ENCODE results near the gene BTNL8.

The BTNL8 gene

GRCh38 chr5:180982008-180982741, 83.2 kb downstream of the BTNL8 start:
- H3K4me2 ChIP-seq (ENCODE audit: low read length): no peak overlapping the region
- TF ChIP-seq EZH2 (IDR thresholded peaks at IDR 0.05; ENCODE audit: borderline replicate concordance, low read length) (no peak), CTCF (IDR thresholded peaks at IDR 0.05; ENCODE audit: low read length) (no peak)
- no peaks in the 10 kb centered on the region for H3K36me3 ChIP-seq (ENCODE audit: insufficient read depth, low read length)
- H3F3A ChIP-seq (ENCODE audit: insufficient read depth, low read length): no peaks in the 10 kb centered on the region
- peaks cover 9% of the 10 kb centered on the region for H3K4me1 ChIP-seq (ENCODE audit: insufficient read depth, low read length, severe bottlenecking)
- H3K27me3 ChIP-seq (ENCODE audit: insufficient read depth, low read length): no peaks in the 10 kb centered on the region
- no peak overlapping the region for H3K4me3 ChIP-seq (ENCODE audit: low read depth, low read length, poor library complexity, severe bottlenecking)
- no peak overlapping the region for H3K9ac ChIP-seq (ENCODE audit: low read length)
- no peaks in the 10 kb centered on the region for H3K79me2 ChIP-seq (ENCODE audit: insufficient read depth, low read length)
- H4K20me1 ChIP-seq (ENCODE audit: insufficient read depth, low read length): no peaks in the 10 kb centered on the region
- H3K9me2 ChIP-seq (ENCODE audit: low read depth, low read length): no peaks in the 10 kb centered on the region
- H3K9me3 ChIP-seq (ENCODE audit: low read length): no peaks in the 10 kb centered on the region
- H3K27ac ChIP-seq (ENCODE audit: low read depth, low read length, poor library complexity, severe bottlenecking): no peak overlapping the region
- H2AFZ ChIP-seq (ENCODE audit: low read length): no peak overlapping the region

DNA sequence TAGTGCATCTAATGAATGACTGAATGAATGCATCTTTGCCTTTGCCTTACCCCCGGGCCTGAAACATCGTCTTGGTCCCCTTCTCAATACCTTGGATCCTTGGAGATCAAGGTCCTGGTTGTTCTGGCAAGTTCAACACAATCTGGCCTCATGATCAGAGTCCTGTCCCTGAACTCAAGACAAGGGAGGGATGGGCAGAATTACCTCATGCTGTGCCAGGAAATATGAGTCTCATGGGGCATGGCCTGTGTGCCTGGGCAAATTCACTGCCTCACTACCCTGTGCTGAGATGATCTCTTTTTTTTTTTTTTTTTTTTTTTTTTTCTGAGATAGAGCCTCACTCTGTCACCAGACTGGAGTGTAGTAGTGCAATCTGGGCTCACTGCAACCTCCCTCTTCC, 89.1 kb downstream of the BTNL8 start:
- Histone ChIP-seq H3K4me1 (ENCODE audit: insufficient read depth, low read length, severe bottlenecking) (peaks cover 33% of the 10 kb centered on the region), H3K27me3 (ENCODE audit: insufficient read depth, low read length) (no peaks in the 10 kb centered on the region), H3K9me2 (ENCODE audit: low read depth, low read length) (no peaks in the 10 kb centered on the region), H4K20me1 (ENCODE audit: insufficient read depth, low read length) (no peaks in the 10 kb centered on the region), H3F3A (ENCODE audit: insufficient read depth, low read length) (no peaks in the 10 kb centered on the region), H3K4me3 (ENCODE audit: low read depth, low read length, poor library complexity, severe bottlenecking) (no peak overlapping the region), H3K9me3 (ENCODE audit: low read length) (no peaks in the 10 kb centered on the region), H3K4me2 (ENCODE audit: low read length) (no peak overlapping the region), H2AFZ (ENCODE audit: low read length) (no peak overlapping the region), H3K27ac (ENCODE audit: low read depth, low read length, poor library complexity, severe bottlenecking) (no peak overlapping the region), H3K9ac (ENCODE audit: low read length) (no peak overlapping the region), H3K36me3 (ENCODE audit: insufficient read depth, low read length) (no peaks in the 10 kb centered on the region), H3K79me2 (ENCODE audit: insufficient read depth, low read length) (no peaks in the 10 kb centered on the region)
- TF ChIP-seq EZH2 (IDR thresholded peaks at IDR 0.05; ENCODE audit: borderline replicate concordance, low read length) (no peak), CTCF (IDR thresholded peaks at IDR 0.05; ENCODE audit: low read length) (no peak)

DNA sequence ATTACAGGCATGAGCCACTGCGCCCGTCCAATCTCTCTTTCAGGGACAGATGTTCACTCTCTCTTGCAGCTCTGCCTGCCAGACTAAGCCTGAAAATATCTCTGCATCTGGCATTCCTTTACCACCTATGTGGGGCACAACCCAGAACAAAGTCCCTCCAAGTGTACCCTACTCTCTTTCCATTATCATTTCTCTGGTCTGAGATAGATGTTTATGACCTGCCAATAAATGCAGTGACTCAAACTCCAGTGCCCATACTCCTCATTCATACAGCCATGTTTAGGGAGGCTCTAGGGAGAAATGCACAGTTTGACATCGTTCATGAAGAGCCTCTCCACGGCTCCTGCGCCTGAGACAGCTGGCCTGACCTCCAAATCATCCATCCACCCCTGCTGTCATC, 89.6 kb downstream of the BTNL8 start, which contains the start of gene BTNL3:
Gene BTNL3, plus strand, starts transcription at position 255 of the 400 bp plus-strand sequence. CDS start 183 bp downstream, outside the sequence.
- no peak within 1 kb of the TSS for H3K27ac ChIP-seq (ENCODE audit: low read depth, low read length, poor library complexity, severe bottlenecking)
- H3K4me1 ChIP-seq (ENCODE audit: insufficient read depth, low read length, severe bottlenecking): peaks cover 33% of the 10 kb centered on the region
- no peaks in the 10 kb centered on the region for H3K27me3 ChIP-seq (ENCODE audit: insufficient read depth, low read length)
- no peaks in the 10 kb centered on the region for H3K36me3 ChIP-seq (ENCODE audit: insufficient read depth, low read length)
- H4K20me1 ChIP-seq (ENCODE audit: insufficient read depth, low read length): no peaks in the 10 kb centered on the region
- no peaks in the 10 kb centered on the region for H3K79me2 ChIP-seq (ENCODE audit: insufficient read depth, low read length)
- H3K9me3 ChIP-seq (ENCODE audit: low read length): no peaks in the 10 kb centered on the region
- H3K9ac ChIP-seq (ENCODE audit: low read length): no peak within 1 kb of the TSS
- no peak for TF ChIP-seq CTCF (IDR thresholded peaks at IDR 0.05; ENCODE audit: low read length)
- no peak for TF ChIP-seq EZH2 (IDR thresholded peaks at IDR 0.05; ENCODE audit: borderline replicate concordance, low read length)
- H3F3A ChIP-seq (ENCODE audit: insufficient read depth, low read length): no peaks in the 10 kb centered on the region
- H3K4me3 ChIP-seq (ENCODE audit: low read depth, low read length, poor library complexity, severe bottlenecking): no peak within 1 kb of the TSS
- H3K9me2 ChIP-seq (ENCODE audit: low read depth, low read length): no peaks in the 10 kb centered on the region
- no peak within 1 kb of the TSS for H3K4me2 ChIP-seq (ENCODE audit: low read length)
- H2AFZ ChIP-seq (ENCODE audit: low read length): no peak within 1 kb of the TSS

Measured in OCI-LY1 (cell line).